ENCODE results near the gene CELF1.

The CELF1 gene

GRCh38 chr11:47577460-47578041 lies 24.6 kb upstream of the CELF1 start:
- Histone ChIP-seq H3K9me3 (ENCODE audit: control insufficient read depth in 1 of 2, low read length in 2 of 2) (no peaks in the 10 kb centered on the region), H3K36me3 (ENCODE audit: control insufficient read depth in 1 of 2, insufficient read depth in 2 of 2, low read length in 2 of 2) (peaks cover 24 to 60% of the 10 kb centered on the region in 2 donors), H3K4me1 (ENCODE audit: control insufficient read depth in 1 of 2, insufficient read depth in 2 of 2, low read length in 2 of 2) (peaks cover 27 to 28% of the 10 kb centered on the region in 2 donors), H3K4me3 (ENCODE audit: low read depth in 1 of 2, low read length in 2 of 2) (peak overlapping the region; percentile 99), H3K9ac (ENCODE audit: low read depth in 1 of 2, low read length in 2 of 2) (peak overlapping the region; percentile 99 to 100), H3K27me3 (ENCODE audit: control insufficient read depth in 1 of 2, insufficient read depth in 2 of 2, low read length in 2 of 2) (no peaks in the 10 kb centered on the region), H3K27ac (ENCODE audit: low read depth, low read length) (no peak overlapping the region)

- no peak overlapping the region for H3K4me3 ChIP-seq (ENCODE audit: low read depth in 1 of 2, low read length in 2 of 2)
- H3K27ac ChIP-seq (ENCODE audit: low read depth, low read length), result no peak overlapping the region
- peaks cover 35 to 65% of the 10 kb centered on the region in 2 donors for H3K36me3 ChIP-seq (ENCODE audit: control insufficient read depth in 1 of 2, insufficient read depth in 2 of 2, low read length in 2 of 2)
- no peaks in the 10 kb centered on the region for H3K9me3 ChIP-seq (ENCODE audit: control insufficient read depth in 1 of 2, low read length in 2 of 2)
- H3K9ac ChIP-seq (ENCODE audit: low read depth in 1 of 2, low read length in 2 of 2), result no peak overlapping the region
- H3K27me3 ChIP-seq (ENCODE audit: control insufficient read depth in 1 of 2, insufficient read depth in 2 of 2, low read length in 2 of 2), result no peaks in the 10 kb centered on the region
- H3K4me1 ChIP-seq (ENCODE audit: control insufficient read depth in 1 of 2, insufficient read depth in 2 of 2, low read length in 2 of 2), result peaks cover 11 to 14% of the 10 kb centered on the region in 2 donors
These were observed 20.4 kb upstream of the CELF1 start for GRCh38 chr11:47573321-47573720.

- no peaks in the 10 kb centered on the region for H3K27me3 ChIP-seq (ENCODE audit: control insufficient read depth in 1 of 2, insufficient read depth in 2 of 2, low read length in 2 of 2)
- peaks cover 35 to 65% of the 10 kb centered on the region in 2 donors for H3K36me3 ChIP-seq (ENCODE audit: control insufficient read depth in 1 of 2, insufficient read depth in 2 of 2, low read length in 2 of 2)
- no peaks in the 10 kb centered on the region for H3K9me3 ChIP-seq (ENCODE audit: control insufficient read depth in 1 of 2, low read length in 2 of 2)
- H3K4me1 ChIP-seq (ENCODE audit: control insufficient read depth in 1 of 2, insufficient read depth in 2 of 2, low read length in 2 of 2), result peaks cover 6 to 8% of the 10 kb centered on the region in 2 donors
- no peak overlapping the region for H3K9ac ChIP-seq (ENCODE audit: low read depth in 1 of 2, low read length in 2 of 2)
- no peak overlapping the region for H3K27ac ChIP-seq (ENCODE audit: low read depth, low read length)
- no peak overlapping the region for H3K4me3 ChIP-seq (ENCODE audit: low read depth in 1 of 2, low read length in 2 of 2)
These were observed 19.9 kb upstream of the CELF1 start for GRCh38 chr11:47572715-47573255.

- no peaks in the 10 kb centered on the region for H3K4me1 ChIP-seq (ENCODE audit: control insufficient read depth in 1 of 2, insufficient read depth in 2 of 2, low read length in 2 of 2)
- peaks cover 35 to 57% of the 10 kb centered on the region in 2 donors for H3K36me3 ChIP-seq (ENCODE audit: control insufficient read depth in 1 of 2, insufficient read depth in 2 of 2, low read length in 2 of 2)
- H3K9me3 ChIP-seq (ENCODE audit: control insufficient read depth in 1 of 2, low read length in 2 of 2), result no peaks in the 10 kb centered on the region
- no peaks in the 10 kb centered on the region for H3K27me3 ChIP-seq (ENCODE audit: control insufficient read depth in 1 of 2, insufficient read depth in 2 of 2, low read length in 2 of 2)
- no peak overlapping the region for H3K9ac ChIP-seq (ENCODE audit: low read depth in 1 of 2, low read length in 2 of 2)
- H3K27ac ChIP-seq (ENCODE audit: low read depth, low read length), result no peak overlapping the region
- no peak overlapping the region for H3K4me3 ChIP-seq (ENCODE audit: low read depth in 1 of 2, low read length in 2 of 2)
These were observed 19.0 kb upstream of the CELF1 start for GRCh38 chr11:47571895-47572294.

GRCh38 chr11:47571357-47571729 lies 18.4 kb upstream of the CELF1 start:
- Histone ChIP-seq H3K36me3 (ENCODE audit: control insufficient read depth in 1 of 2, insufficient read depth in 2 of 2, low read length in 2 of 2) (peaks cover 35 to 56% of the 10 kb centered on the region in 2 donors), H3K4me1 (ENCODE audit: control insufficient read depth in 1 of 2, insufficient read depth in 2 of 2, low read length in 2 of 2) (peaks cover 0 to 5% of the 10 kb centered on the region in 2 donors), H3K4me3 (ENCODE audit: low read depth in 1 of 2, low read length in 2 of 2) (no peak overlapping the region), H3K9me3 (ENCODE audit: control insufficient read depth in 1 of 2, low read length in 2 of 2) (no peaks in the 10 kb centered on the region), H3K27me3 (ENCODE audit: control insufficient read depth in 1 of 2, insufficient read depth in 2 of 2, low read length in 2 of 2) (no peaks in the 10 kb centered on the region), H3K9ac (ENCODE audit: low read depth in 1 of 2, low read length in 2 of 2) (no peak overlapping the region), H3K27ac (ENCODE audit: low read depth, low read length) (no peak overlapping the region)

- peaks cover 0 to 8% of the 10 kb centered on the region in 2 donors for H3K4me1 ChIP-seq (ENCODE audit: control insufficient read depth in 1 of 2, insufficient read depth in 2 of 2, low read length in 2 of 2)
- peaks cover 35 to 55% of the 10 kb centered on the region in 2 donors for H3K36me3 ChIP-seq (ENCODE audit: control insufficient read depth in 1 of 2, insufficient read depth in 2 of 2, low read length in 2 of 2)
- H3K9ac ChIP-seq (ENCODE audit: low read depth in 1 of 2, low read length in 2 of 2), result no peak overlapping the region
- H3K4me3 ChIP-seq (ENCODE audit: low read depth in 1 of 2, low read length in 2 of 2), result no peak overlapping the region
- H3K27me3 ChIP-seq (ENCODE audit: control insufficient read depth in 1 of 2, insufficient read depth in 2 of 2, low read length in 2 of 2), result no peaks in the 10 kb centered on the region
- no peak overlapping the region for H3K27ac ChIP-seq (ENCODE audit: low read depth, low read length)
- H3K9me3 ChIP-seq (ENCODE audit: control insufficient read depth in 1 of 2, low read length in 2 of 2), result no peaks in the 10 kb centered on the region
These were observed 17.9 kb upstream of the CELF1 start for GRCh38 chr11:47570651-47571356.

GRCh38 chr11:47569646-47570045 lies 16.7 kb upstream of the CELF1 start:
- H3K4me1 ChIP-seq (ENCODE audit: control insufficient read depth in 1 of 2, insufficient read depth in 2 of 2, low read length in 2 of 2), result peaks cover 0 to 13% of the 10 kb centered on the region in 2 donors
- H3K9me3 ChIP-seq (ENCODE audit: control insufficient read depth in 1 of 2, low read length in 2 of 2), result no peaks in the 10 kb centered on the region
- H3K36me3 ChIP-seq (ENCODE audit: control insufficient read depth in 1 of 2, insufficient read depth in 2 of 2, low read length in 2 of 2), result peaks cover 35 to 50% of the 10 kb centered on the region in 2 donors
- H3K27ac ChIP-seq (ENCODE audit: low read depth, low read length), result no peak overlapping the region
- no peak overlapping the region for H3K9ac ChIP-seq (ENCODE audit: low read depth in 1 of 2, low read length in 2 of 2)
- H3K27me3 ChIP-seq (ENCODE audit: control insufficient read depth in 1 of 2, insufficient read depth in 2 of 2, low read length in 2 of 2), result no peaks in the 10 kb centered on the region
- H3K4me3 ChIP-seq (ENCODE audit: low read depth in 1 of 2, low read length in 2 of 2), result no peak overlapping the region

- H3K4me3 ChIP-seq (ENCODE audit: low read depth in 1 of 2, low read length in 2 of 2), result peak overlapping the region; percentile 94
- H3K4me1 ChIP-seq (ENCODE audit: control insufficient read depth in 1 of 2, insufficient read depth in 2 of 2, low read length in 2 of 2), result peaks cover 0 to 13% of the 10 kb centered on the region in 2 donors
- peak overlapping the region; percentile 92 to 95 for H3K9ac ChIP-seq (ENCODE audit: low read depth in 1 of 2, low read length in 2 of 2)
- H3K36me3 ChIP-seq (ENCODE audit: control insufficient read depth in 1 of 2, insufficient read depth in 2 of 2, low read length in 2 of 2), result peaks cover 10 to 17% of the 10 kb centered on the region in 2 donors
- H3K9me3 ChIP-seq (ENCODE audit: control insufficient read depth in 1 of 2, low read length in 2 of 2), result no peaks in the 10 kb centered on the region
- H3K27me3 ChIP-seq (ENCODE audit: control insufficient read depth in 1 of 2, insufficient read depth in 2 of 2, low read length in 2 of 2), result no peaks in the 10 kb centered on the region
- no peak overlapping the region for H3K27ac ChIP-seq (ENCODE audit: low read depth, low read length)
These were observed 13.3 kb upstream of the CELF1 start for GRCh38 chr11:47566149-47566698.

GRCh38 chr11:47565340-47566148 lies 12.6 kb upstream of the CELF1 start, which contains the start of gene PTPMT1:
TSS of gene PTPMT1 (plus strand) at chr11:47565599. CDS start at chr11:47565623, 24 bp downstream.
- Histone ChIP-seq H3K4me1 (ENCODE audit: control insufficient read depth in 1 of 2, insufficient read depth in 2 of 2, low read length in 2 of 2) (peaks cover 0 to 13% of the 10 kb centered on the region in 2 donors), H3K36me3 (ENCODE audit: control insufficient read depth in 1 of 2, insufficient read depth in 2 of 2, low read length in 2 of 2) (peaks cover 9 to 10% of the 10 kb centered on the region in 2 donors), H3K9ac (ENCODE audit: low read depth in 1 of 2, low read length in 2 of 2) (peak within 1 kb of the TSS; percentile 92 to 95), H3K9me3 (ENCODE audit: control insufficient read depth in 1 of 2, low read length in 2 of 2) (no peaks in the 10 kb centered on the region), H3K4me3 (ENCODE audit: low read depth in 1 of 2, low read length in 2 of 2) (peak within 1 kb of the TSS; percentile 94), H3K27me3 (ENCODE audit: control insufficient read depth in 1 of 2, insufficient read depth in 2 of 2, low read length in 2 of 2) (no peaks in the 10 kb centered on the region), H3K27ac (ENCODE audit: low read depth, low read length) (peak within 1 kb of the TSS; percentile 50)
